ENCODE data around the gene NAPG.
"Not testable (repeated sequence)": the region's sequence is repeated elsewhere in the genome, so short reads cannot be mapped to it uniquely, and the experiment has no call there.

NAPG gene

DNA sequence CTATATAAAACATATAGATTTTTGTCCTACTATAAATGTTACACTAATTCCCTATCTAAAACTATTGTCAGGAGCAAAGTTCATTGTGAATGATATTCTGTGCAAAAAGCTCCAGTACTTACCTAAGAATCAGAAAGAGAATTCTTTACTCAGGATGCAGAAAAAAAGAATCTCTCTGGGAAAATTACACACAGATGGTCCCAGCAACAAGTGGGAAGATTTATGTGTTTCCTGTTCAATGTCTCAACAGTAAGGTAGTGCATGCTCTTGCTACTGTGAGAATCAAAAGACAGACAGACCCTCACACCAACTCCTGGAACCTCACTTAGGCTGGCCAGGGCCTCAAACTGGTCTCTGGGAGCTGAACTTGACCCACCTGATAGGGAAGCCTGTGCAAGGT lies 11.2 kb upstream of the NAPG start:
- no peak for DNase-seq

DNA sequence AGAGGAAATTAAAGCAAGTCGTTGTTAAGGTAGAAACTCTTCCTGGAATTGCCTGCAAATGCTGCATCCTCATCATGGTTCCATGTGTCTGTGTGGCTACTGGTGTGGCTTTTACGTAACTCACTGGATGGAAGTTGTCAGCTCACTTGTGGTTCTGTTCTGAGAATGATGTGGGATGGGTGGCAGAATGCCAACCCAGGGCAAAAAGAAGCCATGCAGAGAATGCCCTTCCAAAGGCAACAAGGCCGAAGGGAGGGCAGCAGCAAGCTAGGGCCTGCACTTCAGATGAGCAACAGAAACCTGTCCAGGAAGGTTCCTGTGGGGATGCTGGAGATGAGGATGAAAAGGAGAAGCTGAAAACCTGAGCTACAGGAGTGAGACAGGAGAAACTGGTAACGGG lies 10.4 kb upstream of the NAPG start:
- DNase-seq: no peak

DNA sequence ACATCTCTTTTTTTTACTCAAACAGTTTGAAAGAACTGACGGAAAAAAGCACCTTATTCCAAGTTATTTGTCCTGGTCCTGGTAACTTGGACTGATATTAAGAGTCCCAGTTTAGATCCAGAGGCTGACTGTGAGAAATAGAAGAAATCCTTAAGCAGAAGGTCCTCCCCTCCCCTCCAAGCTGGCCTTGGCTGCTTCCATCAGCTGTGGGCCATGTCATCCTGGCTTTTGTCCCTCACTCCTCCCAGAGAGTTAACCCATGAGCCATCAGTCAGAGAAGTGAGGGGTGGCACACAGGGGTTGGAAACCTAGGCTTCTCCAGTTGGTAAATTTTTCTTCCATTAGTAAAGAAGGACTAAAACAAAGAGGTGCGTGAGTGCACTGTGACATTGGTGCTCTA lies 9.7 kb upstream of the NAPG start:
- DNase-seq: no peak

DNA sequence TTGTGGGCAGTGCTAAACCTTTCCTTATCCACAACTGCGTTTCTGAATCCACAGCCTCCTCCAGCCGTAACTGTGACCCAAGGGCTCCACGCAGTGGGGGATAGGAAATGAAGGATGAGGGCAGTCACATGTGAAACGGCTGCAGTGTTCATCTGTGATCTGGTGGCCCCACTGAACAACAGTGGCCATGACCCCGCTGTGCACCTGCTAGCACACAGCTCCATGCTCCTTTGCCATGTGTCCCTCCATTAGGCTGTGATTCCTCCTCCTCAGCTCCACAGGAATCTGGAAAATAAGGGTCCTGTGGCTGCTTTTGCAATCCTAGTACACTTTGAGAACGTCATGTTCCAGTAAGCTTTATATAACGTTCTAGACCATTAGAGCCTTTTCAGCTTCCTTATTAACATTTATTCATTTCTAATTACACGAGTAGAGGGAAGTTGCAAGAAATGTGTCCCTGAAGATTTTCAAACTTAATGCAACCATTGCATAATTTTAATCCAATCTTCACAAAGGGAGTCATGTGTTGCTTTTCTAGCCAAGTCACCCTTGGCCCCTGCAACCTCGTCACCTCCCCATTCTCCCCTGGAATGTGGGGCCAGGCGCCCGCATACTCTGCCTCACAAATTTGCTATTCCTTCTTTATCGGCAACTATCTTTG lies 7.1 kb upstream of the NAPG start:
- DNase-seq: no peak

DNA sequence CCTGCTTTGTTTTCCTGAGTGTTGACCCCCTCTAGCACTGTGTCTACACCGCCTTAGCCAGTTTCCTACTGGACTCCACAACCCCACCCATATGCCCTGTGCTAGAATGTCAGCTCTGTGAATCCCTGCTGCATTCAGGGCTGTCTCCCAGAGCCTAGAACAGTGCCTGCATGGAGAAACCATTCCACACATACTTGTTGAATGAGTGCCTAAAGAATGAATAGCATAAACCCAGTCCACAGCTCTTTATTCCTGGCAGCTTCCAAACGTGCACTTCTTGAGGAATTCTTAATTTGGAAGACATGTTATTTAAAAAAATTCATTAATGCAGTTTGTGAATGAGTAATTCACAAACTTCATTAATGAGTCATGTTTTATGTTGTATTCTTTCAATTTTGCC lies 6.5 kb upstream of the NAPG start:
- DNase-seq: no peak

DNA sequence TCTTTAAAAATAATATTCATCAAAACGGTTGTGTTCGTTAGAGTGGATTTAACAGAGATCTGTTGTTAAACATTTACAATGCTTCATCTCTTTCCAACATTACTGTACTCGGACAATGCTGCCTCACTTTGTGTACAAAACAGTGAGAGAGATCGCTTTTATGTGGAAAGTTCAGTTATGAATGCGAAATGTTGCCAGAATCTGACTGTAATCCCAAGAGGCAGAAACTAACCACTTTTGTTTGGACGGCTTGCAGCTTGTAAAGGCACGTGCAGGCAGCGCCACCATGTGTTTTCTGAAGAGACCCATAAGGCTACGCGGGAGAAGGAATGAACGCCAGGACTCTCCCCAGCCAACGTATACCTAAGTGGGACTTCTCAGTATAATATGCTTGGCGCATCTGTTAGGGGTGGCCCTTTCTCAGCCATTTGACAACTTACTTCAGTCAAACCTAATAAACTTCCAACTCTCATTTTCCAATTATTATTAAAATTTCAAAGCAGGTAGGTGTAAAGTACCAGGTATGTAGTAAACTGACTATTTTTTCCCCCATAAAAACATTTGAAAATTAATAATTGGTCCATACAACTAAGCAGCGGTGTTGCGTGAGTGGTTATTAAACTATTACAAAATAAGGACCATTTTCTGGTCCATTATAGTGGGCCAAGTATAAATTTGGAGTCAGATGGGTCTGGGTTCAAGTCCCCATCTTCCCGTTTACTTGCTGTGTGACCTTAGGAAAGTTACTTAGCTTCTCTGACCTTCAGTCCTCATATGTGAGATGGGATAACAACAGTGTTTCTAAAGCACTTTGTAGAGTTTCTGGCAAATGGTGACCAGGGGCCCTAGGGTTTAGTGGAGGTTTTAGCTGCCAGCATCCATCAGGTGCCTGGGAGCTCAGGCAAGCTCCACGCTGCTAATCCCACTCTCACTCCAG lies 5.6 kb upstream of the NAPG start:
- peak; percentile 82 for DNase-seq

DNA sequence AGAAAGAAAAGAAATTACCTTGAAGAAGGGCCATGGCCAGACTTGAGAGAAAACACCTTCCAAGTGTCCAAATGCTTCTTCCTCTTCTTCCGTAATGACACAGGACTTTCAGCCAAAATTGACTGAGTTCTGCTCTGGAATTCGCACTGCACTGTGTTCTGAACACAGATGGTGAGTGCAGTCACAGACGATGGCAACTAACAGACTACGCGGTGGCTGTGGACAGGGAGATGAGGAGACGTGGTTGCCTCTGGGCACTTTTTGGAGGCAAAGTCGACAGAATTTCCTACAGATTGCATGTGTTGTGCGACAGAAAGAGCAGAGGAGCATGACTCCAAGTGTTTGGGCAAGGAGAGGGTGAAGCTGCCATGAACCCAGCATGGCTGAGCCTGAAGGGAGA lies 4.3 kb upstream of the NAPG start:
- no peak for DNase-seq

DNA sequence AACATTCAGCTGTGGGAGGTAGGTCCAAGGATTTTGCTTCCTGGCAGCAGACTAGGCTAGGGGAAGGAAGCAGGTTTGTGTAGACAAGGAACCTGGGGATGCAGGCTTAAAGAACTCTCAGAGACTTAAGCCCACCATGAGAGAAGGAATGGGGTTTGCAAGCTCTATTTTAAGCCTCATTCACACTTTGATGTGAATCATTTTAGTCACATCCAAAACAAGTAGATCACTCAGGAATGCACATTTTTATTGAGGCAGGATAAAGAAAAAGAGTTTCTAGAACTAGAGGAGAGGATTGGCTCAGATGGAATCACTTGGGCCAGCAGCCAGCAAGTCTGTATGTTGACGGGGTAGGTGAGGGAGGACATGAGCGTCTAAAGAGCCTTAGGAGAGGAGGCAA lies 3.3 kb upstream of the NAPG start:
- no peak for DNase-seq

DNA sequence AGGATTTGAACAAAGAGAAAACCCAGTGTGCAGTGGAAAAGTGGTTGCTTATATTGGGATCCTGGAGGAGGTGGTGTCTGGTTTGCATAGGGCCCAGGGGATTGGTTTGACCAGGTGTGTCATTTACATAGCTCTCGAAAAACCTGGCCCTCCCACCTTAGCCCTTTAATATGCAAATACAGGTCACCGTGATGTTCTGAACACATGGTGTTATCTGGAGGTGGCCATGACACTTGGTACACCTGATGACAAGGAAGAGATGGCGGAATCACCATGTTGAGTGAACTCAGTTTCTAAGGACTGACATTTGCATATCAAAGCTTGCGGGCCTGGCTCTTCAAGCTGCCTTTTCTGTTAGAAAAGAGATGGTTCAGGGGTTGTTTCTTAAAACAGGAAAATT lies 2.3 kb upstream of the NAPG start:
- no peak for DNase-seq

DNA sequence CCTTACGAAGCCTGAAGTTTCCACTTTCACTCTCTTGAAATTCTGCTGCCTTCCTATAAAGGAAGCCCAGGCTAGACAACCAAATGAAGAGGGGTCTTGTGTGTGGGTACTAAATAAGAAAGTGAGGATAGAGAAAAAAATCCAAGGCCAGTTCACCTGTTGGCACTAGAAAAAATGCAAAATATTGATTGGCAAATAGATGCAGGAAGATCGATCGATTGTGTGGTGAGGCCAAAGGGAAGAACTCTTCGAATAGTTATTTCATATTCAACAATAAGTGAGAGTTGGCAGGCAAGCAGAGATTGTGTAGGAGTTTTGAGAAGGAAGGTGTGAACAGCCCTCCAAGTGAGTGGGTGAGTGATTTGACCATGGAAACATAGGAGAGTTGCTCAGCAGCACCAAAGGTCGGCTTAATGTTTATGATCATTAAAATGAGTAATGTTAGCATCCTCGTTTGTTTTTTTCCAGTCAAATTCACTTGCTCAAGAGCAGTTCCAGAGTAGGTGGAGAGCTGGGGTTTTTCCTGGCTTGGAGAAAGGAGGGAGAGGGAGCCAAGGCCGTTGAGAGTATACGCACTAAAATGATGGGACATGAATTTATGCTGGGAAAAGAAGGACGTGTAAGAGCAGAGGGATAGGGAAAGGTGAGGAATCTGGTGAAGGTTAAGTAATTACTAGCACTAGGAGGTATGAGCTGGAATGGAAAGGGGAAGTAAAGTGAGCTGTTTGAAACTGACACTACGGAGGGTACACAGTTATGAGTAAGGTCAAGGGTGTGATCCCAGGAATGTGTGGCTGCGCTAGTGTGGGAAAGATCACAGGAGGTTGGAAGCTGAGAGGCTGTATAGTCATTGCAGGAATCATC lies 1.1 kb upstream of the NAPG start:
- DNase-seq: no peak

DNA sequence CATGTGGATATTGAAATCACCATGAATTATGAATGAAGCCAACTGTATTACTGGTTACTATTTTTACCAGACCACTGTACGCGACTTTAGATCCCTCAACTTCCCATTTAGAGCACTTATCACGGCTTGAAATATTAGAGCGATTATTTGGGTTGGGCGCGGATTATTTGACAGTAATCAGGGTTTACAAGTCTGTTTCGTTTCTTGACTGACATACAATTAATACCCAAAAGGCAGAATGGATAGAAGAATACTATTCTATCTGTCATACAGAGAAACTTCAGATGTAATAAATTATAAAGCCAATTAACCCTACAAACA lies 496 bp upstream of the NAPG start:
- DNase-seq: no peak

DNA sequence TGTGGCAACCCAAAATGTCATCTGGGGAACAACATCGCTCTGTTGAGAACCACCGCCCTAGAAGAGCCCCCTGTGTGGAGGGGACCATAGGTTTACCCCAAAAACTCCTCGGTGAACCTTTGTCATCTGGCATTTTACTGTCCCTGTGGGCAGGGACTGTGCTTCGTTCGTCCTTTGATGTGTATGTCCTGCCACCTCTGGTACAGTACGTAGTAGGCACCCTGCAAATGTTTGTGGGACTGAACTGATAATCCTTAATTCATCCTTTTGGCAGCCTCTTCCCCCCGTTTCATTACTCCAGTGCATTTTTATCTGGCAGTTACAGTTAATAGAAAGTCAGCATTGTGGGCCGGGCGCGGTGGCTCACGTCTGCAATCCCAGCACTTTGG lies 728 bp downstream of the NAPG start:
- DNase-seq: no peak

DNA sequence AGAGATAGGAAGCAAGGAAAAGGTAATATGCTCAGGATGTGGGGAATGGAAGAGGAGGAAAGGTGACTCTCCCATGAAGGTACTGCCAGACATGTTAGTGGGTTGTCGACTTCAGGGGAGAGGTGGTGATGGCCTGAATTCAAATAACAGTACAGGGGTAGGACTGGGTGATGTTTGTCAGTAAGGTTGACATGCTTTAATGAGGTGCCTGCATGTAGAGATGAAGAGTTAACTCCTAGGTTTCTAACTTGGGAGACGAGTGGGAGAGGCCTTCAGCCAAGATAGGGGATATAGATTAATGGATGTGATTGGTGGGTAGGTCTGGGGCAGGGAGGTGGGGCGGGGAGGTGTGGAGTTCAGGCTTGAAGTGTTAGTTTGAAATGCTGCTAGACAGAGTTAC lies 2.6 kb downstream of the NAPG start:
- DNase-seq: no peak

DNA sequence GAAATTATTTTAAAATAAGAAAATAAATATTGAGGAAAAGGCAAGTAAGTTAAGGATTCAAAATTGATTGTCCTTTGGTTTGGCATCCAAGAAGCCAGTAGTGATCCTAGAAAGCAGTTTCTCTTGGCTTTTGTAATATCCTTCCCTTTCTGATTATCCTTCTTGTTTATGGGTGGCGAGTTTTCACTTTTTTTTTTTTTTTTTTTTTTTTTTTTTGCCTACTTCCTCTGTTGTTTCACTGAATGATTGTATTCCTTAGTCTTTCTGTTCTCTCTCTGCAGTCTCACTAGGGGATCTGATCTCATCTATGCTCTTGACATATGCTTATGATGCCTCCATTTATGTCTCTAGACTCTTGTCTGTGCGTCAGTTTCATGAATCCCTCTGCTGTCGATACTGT lies 4.2 kb downstream of the NAPG start:
- no peak for DNase-seq

DNA sequence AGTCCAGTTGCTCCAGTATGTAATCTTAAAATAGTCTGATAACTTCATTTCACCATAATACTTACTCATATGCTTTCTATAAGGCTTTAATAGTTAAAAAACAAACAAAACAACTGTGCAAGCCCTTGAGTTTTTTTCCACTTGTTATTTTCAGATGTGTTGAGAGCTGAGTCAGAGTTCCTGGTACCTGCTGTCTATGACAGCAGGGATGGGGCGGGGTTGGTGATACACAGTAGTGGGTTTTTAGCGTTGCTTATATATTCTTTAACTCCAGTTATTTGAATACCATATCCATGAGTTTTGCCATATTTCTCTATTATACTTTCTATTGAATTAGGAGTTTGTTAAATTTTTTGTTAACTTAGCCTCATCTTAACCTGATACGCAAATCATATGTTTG lies 5.0 kb downstream of the NAPG start:
- no peak for DNase-seq

DNA sequence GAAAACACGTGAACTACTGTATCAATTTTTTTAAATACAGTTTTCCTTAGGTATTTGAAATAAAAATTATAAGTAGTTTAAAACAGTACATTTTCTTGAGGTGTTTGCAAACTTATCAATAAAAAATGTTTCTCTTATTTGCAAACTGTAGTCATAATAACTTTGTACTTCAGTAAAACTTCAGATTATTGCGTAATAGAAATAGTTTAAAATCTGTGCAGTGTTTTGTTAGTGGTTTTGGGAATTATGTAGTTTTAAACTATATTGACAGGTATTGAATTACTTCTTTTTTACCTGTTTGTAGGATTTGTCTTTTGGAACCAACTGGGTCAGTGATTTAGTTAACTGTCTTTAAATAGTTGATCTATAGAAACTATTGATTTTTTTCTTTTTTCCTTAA lies 7.3 kb downstream of the NAPG start:
- no peak for DNase-seq

DNA sequence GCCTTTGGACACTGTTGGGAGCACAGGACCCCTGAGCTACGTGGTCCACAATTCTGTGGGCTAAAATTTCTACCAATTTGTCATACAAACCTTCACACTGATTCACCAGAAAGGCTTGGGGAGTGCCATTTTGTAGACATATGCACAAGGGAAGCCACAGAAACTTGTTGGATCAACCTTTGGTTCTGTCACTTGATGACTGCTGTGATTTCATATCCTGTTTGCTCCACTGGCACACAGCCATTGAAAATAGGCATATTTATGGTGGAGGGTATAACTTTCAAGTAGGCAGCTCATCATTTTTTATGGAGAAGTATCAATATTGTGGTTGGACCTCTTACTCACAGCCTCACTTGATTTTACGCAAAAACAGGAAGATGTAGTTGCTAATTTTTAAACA lies 10.5 kb downstream of the NAPG start:
- no peak for DNase-seq

DNA sequence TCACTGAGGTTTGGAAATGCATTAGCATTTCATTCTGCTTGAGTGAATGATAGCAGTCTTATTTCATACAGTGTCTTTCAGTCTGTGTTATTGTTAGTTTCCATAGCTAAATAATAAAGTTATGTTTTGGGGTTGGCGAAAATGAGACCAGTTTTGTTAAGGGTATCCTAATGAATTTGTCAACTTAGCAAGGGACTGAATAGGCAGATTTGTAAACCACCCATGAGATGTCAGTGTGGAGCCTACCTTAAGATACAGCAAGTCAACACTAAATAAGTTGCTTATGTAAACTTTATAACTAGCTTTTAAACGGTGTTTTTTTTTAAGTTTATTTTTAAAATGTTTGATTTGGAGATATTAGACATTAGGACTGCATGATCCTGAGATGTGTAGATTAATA lies 11.9 kb downstream of the NAPG start:
- no peak for DNase-seq

DNA sequence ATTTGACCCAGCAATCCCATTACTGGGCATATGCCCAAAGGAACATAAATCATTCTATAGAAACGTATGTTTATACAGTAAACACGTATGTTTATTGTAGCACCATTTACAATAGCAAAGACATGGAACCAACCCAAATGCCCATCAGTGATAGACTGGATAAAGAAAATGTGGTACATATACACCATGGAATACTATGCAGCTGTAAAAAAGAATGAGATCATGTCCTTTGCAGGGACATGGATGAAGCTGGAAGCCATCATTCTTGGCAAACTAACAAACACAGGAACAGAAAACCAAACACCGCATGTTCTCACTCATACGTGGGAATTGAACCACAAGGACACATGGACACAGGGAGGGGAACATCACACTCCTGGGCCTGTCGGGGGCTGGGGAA lies 13.3 kb downstream of the NAPG start:
- not testable (repeated sequence) for DNase-seq

DNA sequence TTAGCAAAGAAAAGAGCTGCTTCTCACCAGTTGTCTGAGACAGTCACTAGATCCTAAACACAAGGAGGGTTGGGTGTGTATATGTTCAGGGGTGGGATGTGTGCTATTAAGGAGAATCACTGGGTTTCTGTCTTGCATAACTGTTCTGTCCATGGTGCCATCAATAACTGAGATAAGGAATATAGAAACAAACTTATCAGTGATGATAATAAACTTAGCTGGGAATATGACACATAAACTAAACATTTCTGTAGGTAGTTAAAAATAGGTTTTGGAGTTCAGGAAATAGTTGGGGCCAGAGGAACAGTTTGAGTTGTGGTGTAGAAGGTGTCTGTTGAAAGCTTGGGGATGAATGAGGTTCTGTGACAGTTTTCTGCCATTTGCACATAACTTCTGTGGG lies 17.4 kb downstream of the NAPG start:
- DNase-seq: no peak

DNA sequence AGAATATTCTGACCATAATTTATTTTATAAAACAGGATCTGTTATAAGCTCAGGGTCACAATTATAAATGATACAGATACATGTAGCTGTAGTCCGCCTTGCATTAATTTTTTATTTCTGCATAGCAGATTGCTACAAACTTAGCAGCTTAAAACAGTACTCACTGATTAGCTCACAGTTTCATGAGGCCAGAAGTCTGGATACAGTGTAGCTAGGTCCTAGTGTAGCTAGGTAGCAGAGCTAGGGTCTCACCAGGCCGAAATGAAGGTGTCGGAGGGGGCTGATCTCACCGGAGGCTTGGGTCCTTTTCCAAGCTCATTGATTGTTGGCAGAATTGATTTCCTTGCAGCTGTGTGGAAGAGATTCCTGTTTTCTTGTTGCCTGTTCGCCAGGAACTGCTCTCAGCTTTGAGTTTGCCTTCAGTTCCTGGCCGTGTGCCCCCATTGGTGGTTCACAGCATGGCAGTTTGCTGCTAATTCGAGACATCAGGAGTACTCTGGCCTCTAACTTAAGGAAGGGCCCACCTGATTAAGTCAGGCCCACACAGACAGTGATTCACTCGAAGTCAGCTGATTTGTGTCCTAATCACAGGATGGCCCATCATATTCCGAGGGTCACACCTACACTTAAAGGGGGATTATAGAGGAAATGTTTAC lies 18.4 kb downstream of the NAPG start:
- no peak for DNase-seq

DNA sequence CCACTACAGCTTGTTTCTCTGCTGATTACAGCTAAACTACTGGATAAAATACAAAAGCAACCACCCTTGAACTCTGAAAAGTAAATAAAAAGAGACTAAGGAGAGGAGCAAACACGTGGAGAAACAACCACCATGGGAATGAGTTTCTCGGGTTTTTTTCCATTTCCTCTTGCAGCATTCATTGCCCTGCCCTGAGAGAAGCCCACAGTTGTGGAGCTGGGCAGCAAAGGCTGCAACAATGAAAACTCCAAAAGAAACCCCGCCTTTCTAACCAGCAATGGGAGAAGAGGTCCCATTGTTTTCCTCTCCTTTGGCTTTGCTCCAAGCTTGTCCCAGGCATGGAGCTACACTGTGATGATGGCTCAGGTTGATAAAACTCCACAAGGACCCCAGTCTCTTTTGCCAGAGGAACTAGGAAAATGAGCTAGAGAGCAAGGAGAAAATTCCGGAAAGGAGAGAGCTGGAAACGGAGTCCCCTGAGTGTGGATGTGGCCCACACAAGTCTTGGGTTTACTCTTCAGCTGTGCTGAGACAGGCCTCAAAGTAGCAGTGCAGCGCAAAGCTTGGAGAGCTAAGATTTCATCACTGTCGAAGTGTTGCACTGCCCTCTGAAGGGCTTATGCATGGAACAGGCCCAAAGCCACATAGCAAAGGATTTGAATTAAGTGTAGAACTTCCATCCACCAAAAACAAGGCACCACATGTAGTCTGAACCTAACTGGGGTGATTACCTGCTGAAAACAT lies 20.9 kb downstream of the NAPG start:
- no peak for DNase-seq

DNA sequence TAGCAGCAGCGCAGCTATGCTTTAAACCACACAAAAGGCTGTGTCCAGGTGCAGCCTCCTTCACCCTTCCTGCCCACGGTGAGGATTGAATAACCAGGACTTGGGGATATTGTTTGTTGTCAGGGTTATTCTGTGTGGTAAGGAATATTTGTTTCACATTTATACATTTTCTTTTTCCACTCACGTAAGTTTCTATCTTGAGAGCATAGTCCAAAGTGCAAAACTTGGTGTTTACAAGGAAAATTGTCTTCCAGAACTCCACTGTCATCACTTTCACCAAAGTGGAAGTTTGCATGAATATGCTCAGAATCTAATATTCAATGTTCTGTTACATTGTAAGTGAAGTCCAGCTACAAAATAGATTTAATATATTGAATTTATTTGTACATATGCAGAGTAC lies 26.4 kb downstream of the NAPG start:
- DNase-seq: no peak

All from NCI-H446 treated with DMSO at 0.1 percent for 48 hours (cell line).